Natural killer cell treated with Interleukin-12 subunit alpha and Interleukin-12 subunit beta and Interleukin-15 and Interleukin-18, amount 100 ng/mL, for 72 hours (primary cell): Measurements from ENCODE around the gene SLC49A4. TPM values are rescaled to one million over a fixed set of nuclear protein-coding genes. Genes with fewer than 3 reads are reported as not detected.
A peak's percentile ranks its signal among the peaks of the same experiment; 100 is the strongest.
"Not testable (repeated sequence)": the region's sequence is repeated elsewhere in the genome, so short reads cannot be mapped to it uniquely, and the experiment has no call there.

Experiments
- ATAC-seq, 2 donors: fragments of 150-1000 bp; cut with Tn5 transposase in 1 of 2; sonication (Bioruptor Pico), chemical (Tn5 transposase) in 1 of 2; 2 replicates each; pipeline ENCODE4 v1.10.0; 2021
- DNase-seq: peaks from one replicate; pipeline ENCODE4 v3.0.0; 2022; ENCODE audit warnings: low spot score
- H3K27ac Mint-ChIP-seq, 2 donors: 1 replicate in 1 of 2; 2 replicates in 1 of 2; pipeline ENCODE4 v1.8.0; 2022; ENCODE audit warnings: mixed read lengths in 2 of 2, mild to moderate bottlenecking in 1 of 2, moderate library complexity in 1 of 2
- H3K27me3 Mint-ChIP-seq, 2 donors: 1 replicate in 1 of 2; 2 replicates in 1 of 2; pipeline ENCODE4 v1.8.0; 2022; ENCODE audit warnings: mixed read lengths in 2 of 2
- H3K36me3 Mint-ChIP-seq: one replicate; pipeline ENCODE4 v1.8.0; 2022; ENCODE audit warnings: mixed read lengths
- H3K4me1 Mint-ChIP-seq, 2 donors: 1 replicate in 1 of 2; 2 replicates in 1 of 2; pipeline ENCODE4 v1.8.0; 2022; ENCODE audit warnings: low read depth in 2 of 2, mixed read lengths in 2 of 2, mild to moderate bottlenecking in 1 of 2
- H3K4me3 Mint-ChIP-seq: one replicate; pipeline ENCODE4 v1.8.0; 2022; ENCODE audit warnings: mixed read lengths
- H3K9me3 Mint-ChIP-seq: 2 replicates; pipeline ENCODE4 v1.8.0; 2022; ENCODE audit warnings: mixed read lengths
- total RNA-seq, 2 donors: library from RNA; stranded (reverse); gene quantifications; one replicate each; pipeline ENCODE4 v1.2.3, GENCODE V29; 2022

The SLC49A4 gene, protein sequence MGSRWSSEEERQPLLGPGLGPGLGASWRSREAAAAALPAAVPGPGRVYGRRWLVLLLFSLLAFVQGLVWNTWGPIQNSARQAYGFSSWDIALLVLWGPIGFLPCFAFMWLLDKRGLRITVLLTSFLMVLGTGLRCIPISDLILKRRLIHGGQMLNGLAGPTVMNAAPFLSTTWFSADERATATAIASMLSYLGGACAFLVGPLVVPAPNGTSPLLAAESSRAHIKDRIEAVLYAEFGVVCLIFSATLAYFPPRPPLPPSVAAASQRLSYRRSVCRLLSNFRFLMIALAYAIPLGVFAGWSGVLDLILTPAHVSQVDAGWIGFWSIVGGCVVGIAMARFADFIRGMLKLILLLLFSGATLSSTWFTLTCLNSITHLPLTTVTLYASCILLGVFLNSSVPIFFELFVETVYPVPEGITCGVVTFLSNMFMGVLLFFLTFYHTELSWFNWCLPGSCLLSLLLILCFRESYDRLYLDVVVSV
- total RNA-seq, result 1 to 10 TPM; 1.8 to 2.7 TPM

DNA sequence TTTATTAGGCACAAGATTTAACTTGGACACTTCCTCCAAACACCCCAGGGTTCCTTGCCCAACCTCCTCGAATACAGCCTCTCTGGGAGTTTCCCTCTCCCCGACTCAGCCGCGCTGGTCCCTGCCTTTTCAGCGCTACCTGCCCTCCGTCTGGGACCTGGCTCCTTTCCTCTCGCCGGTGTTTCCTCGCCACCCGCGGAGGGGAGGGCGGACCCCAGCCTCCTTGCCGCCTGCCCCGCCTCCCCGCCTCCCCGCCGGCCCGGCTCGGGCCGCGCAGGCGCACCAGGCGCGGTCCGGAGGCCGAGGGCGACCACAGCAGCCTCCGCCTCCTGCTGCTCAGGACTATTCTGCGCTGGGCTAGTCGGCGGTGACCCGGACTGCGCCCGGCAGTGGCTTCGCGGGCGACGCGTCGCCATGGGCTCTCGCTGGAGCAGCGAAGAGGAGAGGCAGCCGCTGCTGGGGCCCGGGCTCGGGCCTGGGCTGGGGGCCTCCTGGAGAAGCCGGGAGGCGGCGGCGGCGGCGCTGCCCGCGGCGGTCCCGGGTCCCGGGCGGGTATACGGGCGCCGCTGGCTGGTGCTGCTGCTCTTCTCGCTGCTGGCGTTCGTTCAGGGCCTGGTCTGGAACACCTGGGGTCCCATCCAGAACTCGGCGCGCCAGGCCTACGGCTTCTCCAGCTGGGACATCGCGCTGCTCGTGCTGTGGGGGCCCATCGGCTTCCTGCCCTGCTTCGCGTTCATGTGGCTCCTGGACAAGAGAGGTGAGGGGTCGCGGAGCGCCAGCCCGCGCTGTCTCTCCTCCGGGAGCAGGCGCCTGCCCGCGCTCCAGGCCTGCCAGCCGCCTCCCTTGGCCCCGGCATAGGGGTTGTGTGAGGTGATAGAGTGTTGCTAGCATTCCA, at the start of gene SLC49A4:
TSS of gene SLC49A4 (plus strand) at position 291 of the 895 bp plus-strand sequence. CDS start at position 415, 124 bp downstream.
- Mint-ChIP-seq H3K27ac (peak within 1 kb of the TSS; percentile 75 to 87), H3K27me3 (no peaks in the 10 kb centered on the region), H3K9me3 (no peaks in the 10 kb centered on the region), H3K4me3 (peak within 1 kb of the TSS; percentile 89), H3K36me3 (no peaks in the 10 kb centered on the region), H3K4me1 (peaks cover 25 to 32% of the 10 kb centered on the region in 2 donors)
- ATAC-seq (peak; percentile 89 to 93), DNase-seq (peak; percentile 90)

DNA sequence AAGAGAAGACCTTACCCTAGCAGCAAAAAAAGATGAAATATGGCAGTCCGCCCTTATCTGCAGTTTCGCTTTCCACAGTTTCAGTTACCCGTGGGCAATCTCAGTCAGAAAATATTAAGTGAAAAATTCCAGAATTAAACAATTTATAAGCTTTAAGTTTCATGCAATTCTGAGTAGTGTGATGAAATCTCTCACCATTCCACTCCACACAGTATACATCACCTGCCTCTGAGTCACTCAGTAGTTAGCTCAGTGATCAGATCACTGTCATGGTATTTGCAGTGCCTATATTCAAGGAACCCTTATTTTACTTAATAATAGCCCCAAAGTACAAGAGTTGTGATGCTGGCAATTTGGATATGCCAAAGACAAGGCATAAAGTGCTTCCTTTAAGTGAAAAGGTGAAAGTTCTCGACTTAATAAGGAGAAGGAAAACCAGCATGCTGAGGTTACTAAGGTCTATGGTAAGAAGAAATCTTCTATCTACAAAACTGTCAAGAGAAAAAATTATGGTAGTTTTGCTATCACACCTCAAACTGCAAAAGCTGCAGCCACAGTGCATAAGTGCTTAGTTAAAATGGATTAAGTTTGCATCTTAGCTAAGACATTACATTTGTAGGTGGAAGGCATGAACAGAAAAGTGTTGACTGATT, 49.4 kb upstream of the SLC49A4 start:
- ATAC-seq (peak in 1 of 2 donors; percentile 59), DNase-seq (no peak)
- Mint-ChIP-seq H3K4me1 (peaks cover 0 to 3% of the 10 kb centered on the region in 2 donors), H3K27me3 (no peaks in the 10 kb centered on the region), H3K36me3 (peaks cover 3% of the 10 kb centered on the region), H3K4me3 (no peak overlapping the region), H3K27ac (no peak overlapping the region), H3K9me3 (no peaks in the 10 kb centered on the region)

DNA sequence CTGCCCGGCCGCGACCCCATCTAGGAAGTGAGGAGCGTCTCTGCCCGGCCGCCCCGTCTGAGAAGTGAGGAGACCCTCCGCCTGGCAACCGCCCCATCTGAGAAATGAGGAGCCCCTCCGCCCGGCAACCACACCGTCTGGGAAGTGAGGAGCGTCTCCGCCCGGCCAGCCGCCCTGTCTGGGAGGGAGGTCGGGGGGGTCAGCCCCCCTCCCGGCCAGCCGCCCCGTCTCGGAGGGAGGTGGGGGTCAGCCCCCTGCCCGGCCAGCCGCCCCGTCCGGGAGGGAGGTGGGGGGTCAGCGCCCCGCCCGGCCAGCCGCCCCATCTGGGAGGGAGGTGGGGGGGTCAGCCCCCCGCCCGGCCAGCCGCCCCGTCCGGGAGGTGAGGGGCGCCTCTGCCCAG, 47.6 kb upstream of the SLC49A4 start:
- H3K27me3 Mint-ChIP-seq, ATAC-seq, H3K27ac Mint-ChIP-seq, H3K36me3 Mint-ChIP-seq, H3K4me3 Mint-ChIP-seq, DNase-seq, H3K4me1 Mint-ChIP-seq, H3K9me3 Mint-ChIP-seq: not testable (repeated sequence)

DNA sequence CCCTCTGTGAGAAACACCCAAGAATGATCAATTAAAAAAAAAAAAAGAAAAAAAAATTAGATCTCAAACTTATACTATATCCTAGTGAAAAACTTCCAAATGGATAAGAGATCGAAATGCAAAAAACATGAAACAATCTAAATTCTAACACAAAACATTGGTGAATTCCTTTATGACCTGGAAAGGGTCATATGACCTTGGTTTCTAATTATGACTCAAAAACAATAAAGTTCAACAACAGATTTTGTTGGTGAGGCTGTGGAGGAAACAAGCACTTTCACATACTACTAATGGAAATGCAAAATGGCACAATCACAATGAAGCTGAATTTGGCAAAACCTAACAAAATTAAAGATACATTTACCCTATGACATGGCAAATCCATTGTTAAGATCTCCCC, 46.5 kb upstream of the SLC49A4 start:
- ATAC-seq, result no peak
- no peaks in the 10 kb centered on the region for H3K27me3 Mint-ChIP-seq
- H3K36me3 Mint-ChIP-seq, result peaks cover 11% of the 10 kb centered on the region
- no peak for DNase-seq
- H3K27ac Mint-ChIP-seq, result no peak overlapping the region
- H3K4me3 Mint-ChIP-seq, result no peak overlapping the region
- no peaks in the 10 kb centered on the region for H3K9me3 Mint-ChIP-seq
- no peaks in the 10 kb centered on the region for H3K4me1 Mint-ChIP-seq

DNA sequence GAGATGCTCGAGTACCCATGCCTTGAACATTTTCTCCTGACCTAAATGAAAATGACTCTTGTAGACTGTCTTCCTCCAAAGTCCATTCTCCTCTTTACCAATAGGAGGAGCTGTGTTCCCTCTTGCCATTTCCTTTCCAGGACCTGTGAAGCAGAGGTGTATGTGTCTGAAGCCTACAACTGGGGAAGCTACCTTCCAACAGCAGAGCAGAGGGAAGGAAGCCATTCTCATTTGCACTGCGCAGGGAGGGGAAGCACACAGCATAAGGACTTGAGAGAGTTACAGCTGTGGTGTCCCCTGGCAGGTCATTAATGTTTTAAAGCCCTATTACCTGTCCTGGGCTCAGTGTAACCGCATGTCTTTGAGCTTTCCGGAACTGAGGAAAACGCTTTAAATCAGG, 39.9 kb upstream of the SLC49A4 start:
- DNase-seq, result no peak
- ATAC-seq, result peak; percentile 64 to 68
- Mint-ChIP-seq H3K36me3 (peaks cover 18% of the 10 kb centered on the region), H3K4me1 (peaks cover 0 to 6% of the 10 kb centered on the region in 2 donors), H3K9me3 (no peaks in the 10 kb centered on the region), H3K27ac (no peak overlapping the region), H3K4me3 (no peak overlapping the region), H3K27me3 (no peaks in the 10 kb centered on the region)

DNA sequence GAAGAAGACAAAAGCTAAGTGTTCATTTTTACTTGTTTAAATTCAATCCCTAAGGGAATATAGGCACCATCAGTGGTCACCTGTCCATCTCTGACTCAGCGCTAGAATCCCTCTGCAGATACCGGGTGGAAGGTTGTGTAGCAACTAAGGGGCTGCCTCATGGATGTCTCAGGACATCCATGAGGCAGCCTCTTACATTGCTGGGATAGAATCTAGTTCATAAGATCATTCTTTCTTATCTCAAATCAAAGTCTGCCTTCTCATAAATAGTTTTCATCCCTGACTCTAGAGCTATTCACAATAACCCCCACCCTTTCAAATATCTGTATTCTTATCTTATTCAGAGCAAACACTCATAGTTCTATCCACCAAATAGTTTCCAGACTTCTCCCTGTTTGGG, 39.4 kb upstream of the SLC49A4 start:
- no peak for ATAC-seq
- H3K4me3 Mint-ChIP-seq, result no peak overlapping the region
- no peak overlapping the region for H3K27ac Mint-ChIP-seq
- H3K9me3 Mint-ChIP-seq, result no peaks in the 10 kb centered on the region
- no peaks in the 10 kb centered on the region for H3K27me3 Mint-ChIP-seq
- H3K4me1 Mint-ChIP-seq, result peaks cover 0 to 6% of the 10 kb centered on the region in 2 donors
- peaks cover 18% of the 10 kb centered on the region for H3K36me3 Mint-ChIP-seq
- no peak for DNase-seq

DNA sequence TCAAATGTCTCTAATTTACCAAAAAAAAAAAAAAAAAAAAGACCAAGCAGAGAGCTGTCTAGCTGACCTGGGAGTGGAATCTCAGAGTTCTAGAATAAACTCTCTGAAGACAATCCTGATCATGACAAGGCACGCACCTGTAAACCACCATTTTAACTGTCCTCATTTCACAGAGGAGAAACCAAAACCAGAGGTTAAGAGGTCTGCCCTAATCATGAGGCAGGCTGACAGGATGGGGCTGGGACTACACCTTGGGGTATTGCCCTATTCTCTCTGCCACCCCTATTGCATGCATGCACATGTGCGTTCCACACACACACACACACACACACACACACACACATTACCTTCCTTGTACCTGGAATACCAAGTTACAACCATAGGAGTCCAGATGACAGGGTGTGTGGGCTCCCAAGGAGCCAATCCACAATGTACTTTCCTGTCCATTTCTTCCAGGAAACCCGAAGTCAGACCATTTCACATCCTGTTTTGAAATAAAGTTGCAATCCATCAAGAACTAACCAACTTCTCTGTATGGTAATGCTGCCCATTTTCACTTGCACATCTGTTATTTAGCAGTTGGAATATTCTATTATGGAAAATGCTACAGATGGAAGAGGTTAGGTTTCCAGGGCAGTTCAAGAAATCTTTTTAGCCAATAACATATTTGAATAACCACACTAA, 35.9 kb upstream of the SLC49A4 start:
- Mint-ChIP-seq H3K4me3 (no peak overlapping the region), H3K4me1 (peaks cover 0 to 6% of the 10 kb centered on the region in 2 donors), H3K27ac (no peak overlapping the region), H3K36me3 (peaks cover 6% of the 10 kb centered on the region), H3K27me3 (no peaks in the 10 kb centered on the region), H3K9me3 (no peaks in the 10 kb centered on the region)
- ATAC-seq (peak in 1 of 2 donors; percentile 47), DNase-seq (no peak)

DNA sequence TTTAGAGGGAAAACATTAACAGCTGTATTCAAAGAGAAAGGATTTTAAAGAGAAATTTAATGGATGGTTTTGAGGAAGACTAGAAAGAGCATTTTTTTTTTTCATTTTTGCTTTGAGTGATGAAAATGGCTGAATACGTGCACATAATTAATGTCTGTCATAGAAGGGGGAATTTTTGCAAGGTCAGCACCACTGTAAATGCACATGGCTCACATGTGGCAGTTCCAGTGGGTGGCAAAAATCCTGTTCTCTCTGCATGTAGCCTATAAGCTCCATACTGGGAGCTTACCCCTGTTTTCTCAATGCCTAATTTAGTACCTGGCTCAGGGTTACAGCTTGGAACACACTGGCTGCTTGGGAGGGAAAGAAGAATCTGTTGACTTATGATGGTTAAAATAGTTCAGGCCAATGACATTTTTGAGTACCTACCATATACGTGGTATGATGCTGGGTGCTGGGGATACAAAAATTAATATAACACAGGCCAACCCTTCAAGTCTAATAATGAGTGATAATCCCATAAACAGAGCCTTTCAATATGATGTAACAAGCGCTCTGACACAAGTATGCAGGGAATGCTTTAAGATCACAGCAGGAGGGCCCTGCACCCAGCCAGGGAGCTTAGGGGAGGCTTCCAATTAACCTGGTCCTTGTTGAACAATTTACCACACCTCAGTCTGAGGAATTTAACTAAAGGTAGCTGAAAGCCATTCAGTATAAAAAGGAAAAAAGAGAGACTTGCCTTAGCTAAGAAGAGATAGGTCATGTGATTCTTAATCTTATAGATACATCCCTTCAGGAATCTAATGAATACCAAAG, 34.2 kb upstream of the SLC49A4 start:
- no peaks in the 10 kb centered on the region for H3K9me3 Mint-ChIP-seq
- H3K27me3 Mint-ChIP-seq, result no peaks in the 10 kb centered on the region
- no peak overlapping the region for H3K27ac Mint-ChIP-seq
- H3K4me1 Mint-ChIP-seq, result peaks cover 0 to 6% of the 10 kb centered on the region in 2 donors
- DNase-seq (no peak), ATAC-seq (no peak)
- no peaks in the 10 kb centered on the region for H3K36me3 Mint-ChIP-seq
- H3K4me3 Mint-ChIP-seq, result no peak overlapping the region

DNA sequence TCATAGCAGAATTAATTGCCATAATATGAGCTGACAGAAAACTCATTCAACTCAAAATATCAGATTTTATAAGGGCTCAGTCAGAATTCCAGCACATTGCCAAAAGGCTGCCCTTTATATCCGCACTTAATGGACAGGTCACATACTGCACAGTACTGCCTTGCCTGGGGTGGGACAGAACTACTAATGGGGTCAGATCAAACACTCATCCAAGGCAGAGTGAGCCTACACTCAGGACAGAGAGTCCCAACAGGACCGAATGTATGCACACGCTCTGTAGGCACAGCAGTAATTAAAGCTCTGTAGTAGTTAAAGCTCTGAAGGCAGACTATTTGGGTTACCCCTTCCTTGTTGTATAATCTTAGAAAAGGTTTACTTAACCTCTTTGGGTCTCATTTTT, 28.4 kb upstream of the SLC49A4 start:
- Mint-ChIP-seq H3K9me3 (no peaks in the 10 kb centered on the region), H3K4me3 (no peak overlapping the region), H3K4me1 (no peaks in the 10 kb centered on the region), H3K36me3 (peaks cover 5% of the 10 kb centered on the region), H3K27me3 (no peaks in the 10 kb centered on the region), H3K27ac (no peak overlapping the region)
- no peak for ATAC-seq
- DNase-seq, result no peak

DNA sequence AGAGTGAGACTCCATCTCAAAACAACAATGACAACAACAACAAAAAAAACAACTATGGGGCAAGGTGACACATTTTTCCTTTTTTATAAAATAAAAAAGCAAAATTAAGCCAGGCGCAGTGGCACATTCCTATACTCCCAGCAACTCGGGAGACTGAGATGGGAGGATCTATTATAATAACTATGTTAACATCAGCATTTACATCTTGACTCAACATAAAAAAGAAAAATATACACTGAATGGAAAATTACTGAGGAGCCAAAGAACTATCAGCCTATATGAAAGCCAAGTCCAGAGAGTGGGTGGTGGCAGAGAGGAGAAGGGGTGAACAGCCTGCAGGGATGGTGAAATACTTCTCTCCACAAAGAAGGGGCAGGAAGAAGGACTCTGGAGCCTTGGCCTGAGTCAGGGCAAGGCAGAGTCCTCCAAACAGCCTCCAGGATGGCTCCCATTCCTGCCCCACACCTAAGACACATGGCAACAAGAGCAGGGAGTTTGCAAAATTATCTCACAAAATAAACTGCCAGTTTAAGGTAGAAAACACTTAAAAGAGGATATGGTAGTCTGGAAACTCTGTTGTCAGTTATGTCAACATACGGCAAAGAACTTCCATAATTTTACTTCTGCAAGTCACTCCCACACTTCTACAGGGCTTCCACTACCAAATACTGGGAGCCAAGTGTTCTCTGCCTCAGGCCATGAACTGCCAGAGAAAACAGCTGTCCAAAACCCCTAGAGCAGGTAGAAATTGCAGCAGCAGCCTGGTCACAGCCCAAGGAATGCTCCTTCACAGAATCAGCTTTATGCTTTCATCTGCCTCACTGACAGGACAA, 27.1 kb upstream of the SLC49A4 start:
- no peak overlapping the region for H3K4me3 Mint-ChIP-seq
- no peaks in the 10 kb centered on the region for H3K27me3 Mint-ChIP-seq
- no peak for DNase-seq
- peaks cover 5% of the 10 kb centered on the region for H3K36me3 Mint-ChIP-seq
- no peaks in the 10 kb centered on the region for H3K4me1 Mint-ChIP-seq
- ATAC-seq, result no peak
- no peak overlapping the region for H3K27ac Mint-ChIP-seq
- no peaks in the 10 kb centered on the region for H3K9me3 Mint-ChIP-seq

DNA sequence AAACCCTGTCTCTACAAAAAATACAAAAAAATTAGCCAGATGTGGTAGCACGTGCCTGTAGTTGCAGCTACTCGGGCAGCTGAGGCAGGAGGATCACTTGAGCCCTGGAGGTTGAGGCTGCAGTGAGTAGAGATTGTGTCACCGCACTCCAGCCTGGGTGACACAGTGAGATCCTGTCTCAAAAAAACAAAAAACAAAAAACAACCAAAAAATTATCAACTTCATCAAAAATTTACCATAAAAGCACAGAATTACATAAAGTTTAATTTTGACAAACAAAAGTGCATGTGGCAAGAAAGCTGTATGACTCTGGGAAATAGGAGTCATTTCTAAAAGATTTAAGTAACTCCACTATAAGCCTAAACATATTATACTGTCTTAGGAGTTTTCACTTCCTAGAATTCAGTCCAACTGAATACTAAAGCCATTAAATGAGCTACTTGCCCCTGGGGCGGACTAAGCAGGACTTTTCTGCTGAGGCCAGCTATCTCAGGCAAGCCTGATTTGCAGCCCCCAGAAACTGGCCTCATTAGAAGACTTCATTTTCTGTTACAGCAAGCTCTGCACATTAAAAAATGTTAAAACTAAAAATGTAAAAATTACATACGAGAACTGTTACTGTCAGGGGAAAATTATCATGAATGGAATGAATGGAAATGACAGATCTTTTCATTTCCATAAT, 24.2 kb upstream of the SLC49A4 start:
- Mint-ChIP-seq H3K27me3 (no peaks in the 10 kb centered on the region), H3K27ac (no peak overlapping the region), H3K9me3 (no peaks in the 10 kb centered on the region), H3K4me1 (no peaks in the 10 kb centered on the region), H3K36me3 (peaks cover 5% of the 10 kb centered on the region), H3K4me3 (no peak overlapping the region)
- ATAC-seq (no peak), DNase-seq (no peak)
